Calu3 (cell line): ENCODE measurements around the gene RCSD1. TPM values are rescaled to one million over a fixed set of nuclear protein-coding genes. Genes with fewer than 3 reads are reported as not detected.
"Not testable (repeated sequence)": the region's sequence is repeated elsewhere in the genome, so short reads cannot be mapped to it uniquely, and the experiment has no call there.

Experiments
- BruUV-seq: library from RNA; stranded (reverse); fragments of 400-500 nt; replicated peaks from 2 replicates; lab custom pipeline; 2021; lab: Mats Ljungman, UMichigan
- CTCF ChIA-PET: fragments of 300-600 bp; sonication (Branson Sonifier 250); formaldehyde crosslinking; loops from one replicate; lab custom pipeline; 2022; ENCODE audit warnings: antibody characterized with exemption; lab: Charles Lee
- DNase-seq: peaks from one replicate; pipeline ENCODE4 v3.0.0; 2022
- H3K27ac Mint-ChIP-seq: one replicate; pipeline ENCODE4 v1.8.0; 2022; ENCODE audit warnings: mixed read lengths; ENCODE audit not compliant: unreplicated experiment
- H3K27me3 Mint-ChIP-seq: one replicate; pipeline ENCODE4 v1.8.0; 2022; ENCODE audit warnings: mixed read lengths; ENCODE audit not compliant: unreplicated experiment
- H3K36me3 Mint-ChIP-seq: one replicate; pipeline ENCODE4 v1.8.0; 2022; ENCODE audit warnings: mild to moderate bottlenecking, moderate library complexity, mixed read lengths; ENCODE audit not compliant: insufficient read depth, unreplicated experiment
- H3K4me1 Mint-ChIP-seq: one replicate; pipeline ENCODE4 v1.8.0; 2022; ENCODE audit warnings: mild to moderate bottlenecking, low read depth, mixed read lengths; ENCODE audit not compliant: unreplicated experiment
- H3K4me3 Mint-ChIP-seq: one replicate; pipeline ENCODE4 v1.8.0; 2022; ENCODE audit warnings: mild to moderate bottlenecking, low read depth, moderate library complexity, mixed read lengths; ENCODE audit not compliant: unreplicated experiment
- H3K9me3 Mint-ChIP-seq: one replicate; pipeline ENCODE4 v1.8.0; 2022; ENCODE audit warnings: low read depth, mixed read lengths; ENCODE audit not compliant: unreplicated experiment
- CTCF ChIP-seq: fragments of 200-600 bp; IDR thresholded peaks from one replicate; pipeline ENCODE4 v1.8.0; 2022; ENCODE audit warnings: antibody characterized with exemption; ENCODE audit not compliant: unreplicated experiment
- intact Hi-C: fragments of 100-400 bp; cut with micrococcal nuclease; formaldehyde crosslinking; loops from one replicate; pipeline ENCODE4 v1.10.0; 2022; ENCODE audit not compliant: unreplicated experiment
- total RNA-seq: library from RNA; stranded (reverse); gene quantifications from 2 replicates; pipeline ENCODE4 v1.2.3, GENCODE V29; 2022

RCSD1 gene
- total RNA-seq, 1 experiment from 2014 or later, result not detected

- Mint-ChIP-seq H3K9me3 (no peaks in the 10 kb centered on the region), H3K4me1 (no peaks in the 10 kb centered on the region), H3K27ac (no peak overlapping the region), H3K4me3 (no peak overlapping the region), H3K27me3 (peaks cover 30% of the 10 kb centered on the region), H3K36me3 (no peaks in the 10 kb centered on the region)
- CTCF ChIA-PET, result no interaction called here
- intact Hi-C loops, result no loop called here
- DNase-seq, result no peak
- TF ChIP-seq CTCF, result no peak
- no TSS peak for BruUV-seq
Observed at GRCh38 chr1:167602840-167603239, 27.2 kb upstream of the RCSD1 start.

DNA sequence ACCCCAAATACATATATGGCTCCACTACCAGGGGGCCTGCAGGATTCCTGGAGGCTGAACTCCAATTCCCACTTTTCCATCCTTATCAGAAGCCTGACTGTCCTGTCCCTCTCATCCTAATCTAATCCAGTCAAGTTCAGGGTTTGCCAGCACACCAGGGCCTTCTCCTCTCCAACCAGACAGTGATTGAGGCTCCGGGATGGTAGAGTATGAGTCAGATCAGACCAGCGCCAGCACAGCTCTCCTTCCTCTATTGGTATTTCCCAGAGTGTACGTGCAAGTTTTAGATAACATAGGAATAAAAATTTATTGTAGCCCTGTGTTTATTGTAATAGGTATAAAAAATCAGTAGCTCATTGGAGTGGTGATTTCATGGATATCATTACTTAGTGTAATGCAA lies 24.5 kb upstream of the RCSD1 start:
- intact Hi-C loops, result no loop called here
- H3K4me1 Mint-ChIP-seq, result no peaks in the 10 kb centered on the region
- CTCF ChIA-PET, result no interaction called here
- no peak for TF ChIP-seq CTCF
- H3K27ac Mint-ChIP-seq, result no peak overlapping the region
- H3K36me3 Mint-ChIP-seq, result no peaks in the 10 kb centered on the region
- no TSS peak for BruUV-seq
- no peaks in the 10 kb centered on the region for H3K9me3 Mint-ChIP-seq
- peaks cover 38% of the 10 kb centered on the region for H3K27me3 Mint-ChIP-seq
- H3K4me3 Mint-ChIP-seq, result no peak overlapping the region
- no peak for DNase-seq

DNA sequence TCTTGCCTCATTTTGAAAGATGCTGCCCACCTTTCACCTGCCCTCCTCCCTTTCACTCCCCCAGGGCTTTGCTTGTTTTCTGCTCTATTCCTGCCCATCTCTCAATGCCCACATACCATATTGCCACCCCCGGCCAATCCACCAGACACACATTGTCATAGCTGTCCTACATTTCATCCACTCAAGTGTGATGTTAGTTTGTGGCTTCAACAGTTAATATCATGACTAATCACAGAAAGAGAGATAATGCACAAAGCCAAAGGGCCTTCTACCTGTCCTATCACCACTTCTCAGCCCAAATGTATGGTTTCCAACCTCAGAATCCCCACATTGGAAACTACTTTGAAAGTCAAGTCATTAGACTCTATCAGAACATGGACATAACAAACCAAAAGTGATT lies 18.0 kb upstream of the RCSD1 start:
- peaks cover 77% of the 10 kb centered on the region for H3K27me3 Mint-ChIP-seq
- CTCF ChIA-PET, result no interaction called here
- H3K4me1 Mint-ChIP-seq, result no peaks in the 10 kb centered on the region
- DNase-seq, result no peak
- H3K27ac Mint-ChIP-seq, result no peak overlapping the region
- intact Hi-C loops, result no loop called here
- H3K36me3 Mint-ChIP-seq, result no peaks in the 10 kb centered on the region
- H3K4me3 Mint-ChIP-seq, result no peak overlapping the region
- BruUV-seq, result no TSS peak
- TF ChIP-seq CTCF, result no peak
- H3K9me3 Mint-ChIP-seq, result peaks cover 5% of the 10 kb centered on the region

GRCh38 chr1:167612587-167613385 lies 17.2 kb upstream of the RCSD1 start:
- BruUV-seq, result no TSS peak
- Mint-ChIP-seq H3K9me3 (peaks cover 5% of the 10 kb centered on the region), H3K27ac (no peak overlapping the region), H3K4me1 (no peaks in the 10 kb centered on the region), H3K4me3 (no peak overlapping the region), H3K36me3 (no peaks in the 10 kb centered on the region), H3K27me3 (peaks cover 71% of the 10 kb centered on the region)
- DNase-seq, result no peak
- CTCF ChIA-PET, result no interaction called here
- intact Hi-C loops, result no loop called here
- TF ChIP-seq CTCF, result no peak

DNA sequence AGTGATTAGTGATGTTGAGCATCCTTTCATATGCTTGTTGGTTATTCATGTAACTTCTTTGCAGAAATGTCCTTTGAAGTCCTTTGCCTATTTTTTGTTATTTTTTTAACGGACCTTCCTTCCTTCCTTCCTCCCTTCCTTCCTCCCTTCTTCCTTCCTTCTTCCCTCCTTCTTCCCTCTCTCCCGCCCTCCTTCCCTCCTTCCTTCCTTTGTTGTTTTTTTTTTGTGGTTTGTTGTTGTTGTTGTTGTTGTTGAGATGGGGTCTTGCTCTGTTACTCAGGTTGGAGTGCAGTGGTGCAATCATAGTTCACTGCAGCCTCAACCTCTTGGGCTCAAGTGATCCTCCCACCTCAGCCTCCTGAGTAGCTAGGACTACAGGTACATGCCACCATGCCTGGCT lies 16.0 kb upstream of the RCSD1 start:
- CTCF ChIA-PET, intact Hi-C loops, BruUV-seq, DNase-seq, H3K9me3 Mint-ChIP-seq, H3K27ac Mint-ChIP-seq, H3K4me3 Mint-ChIP-seq, H3K4me1 Mint-ChIP-seq, H3K36me3 Mint-ChIP-seq: not testable (repeated sequence)
- peaks cover 74% of the 10 kb centered on the region for H3K27me3 Mint-ChIP-seq
